Right ventricle myocardium superior (tissue), 1 donor: ENCODE data around the gene MSI1. TPM values are rescaled to one million over a fixed set of nuclear protein-coding genes. Genes with fewer than 3 reads are reported as not detected.

Source experiments
- ATAC-seq: fragments of 200-7000 bp; cut with Tn5 transposase; one replicate; pipeline ENCODE4 v1.9.1; 2020; ENCODE audit warnings: mild to moderate bottlenecking; ENCODE audit not compliant: poor library complexity
- DNase-seq: peaks from one replicate; pipeline ENCODE4 v3.0.0-alpha.2; 2020
- intact Hi-C: fragments of 100-400 bp; cut with DNase I; formaldehyde crosslinking; loops from one replicate; pipeline ENCODE4 v1.11.2; 2022
- total RNA-seq: library from RNA; stranded (reverse); fragmentation: NEBNext Ultra II Directional; extraction: Animal tissue kit (Norgen Biotek cat#: 25700); gene quantifications from one replicate; pipeline ENCODE4 v1.2.1, GENCODE V29; 2021
- donor health status: DM: no; HTN: yes; CAD: no; lungs with severe emphysema.

Gene MSI1
- total RNA-seq, 1 donor from 2014 or later: 5.4 TPM

GRCh38 chr12:120381752-120382419 is 12.9 kb upstream of the MSI1 start:
- intact Hi-C loops: no loop called here
- DNase-seq (no peak), ATAC-seq (peak; percentile 91)

- intact Hi-C loops: no loop called here
- DNase-seq (no peak), ATAC-seq (no peak)
Measured at GRCh38 chr12:120378036-120378435, 9.1 kb upstream of the MSI1 start.

DNA sequence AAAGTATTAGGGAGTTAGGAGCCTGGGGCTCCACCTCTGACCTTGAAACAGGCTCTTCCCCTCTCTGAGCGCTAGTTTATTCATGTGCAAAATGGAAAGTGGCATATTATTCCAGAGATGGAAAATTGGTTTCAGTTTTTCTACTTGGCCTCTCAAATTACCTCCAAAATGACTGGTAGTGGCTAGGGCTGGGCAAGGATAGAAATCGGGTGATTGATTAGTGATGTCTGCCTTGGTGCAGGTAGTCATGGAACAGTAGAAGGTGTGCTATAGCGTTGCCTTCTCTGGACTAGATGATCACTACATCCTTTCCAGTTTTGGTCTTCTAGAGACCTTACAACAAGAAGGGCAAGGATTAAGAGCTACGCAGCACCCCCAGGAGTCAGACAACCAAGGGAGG is 8.6 kb upstream of the MSI1 start:
- no peak for ATAC-seq
- DNase-seq: no peak
- intact Hi-C loops: no loop called here

DNA sequence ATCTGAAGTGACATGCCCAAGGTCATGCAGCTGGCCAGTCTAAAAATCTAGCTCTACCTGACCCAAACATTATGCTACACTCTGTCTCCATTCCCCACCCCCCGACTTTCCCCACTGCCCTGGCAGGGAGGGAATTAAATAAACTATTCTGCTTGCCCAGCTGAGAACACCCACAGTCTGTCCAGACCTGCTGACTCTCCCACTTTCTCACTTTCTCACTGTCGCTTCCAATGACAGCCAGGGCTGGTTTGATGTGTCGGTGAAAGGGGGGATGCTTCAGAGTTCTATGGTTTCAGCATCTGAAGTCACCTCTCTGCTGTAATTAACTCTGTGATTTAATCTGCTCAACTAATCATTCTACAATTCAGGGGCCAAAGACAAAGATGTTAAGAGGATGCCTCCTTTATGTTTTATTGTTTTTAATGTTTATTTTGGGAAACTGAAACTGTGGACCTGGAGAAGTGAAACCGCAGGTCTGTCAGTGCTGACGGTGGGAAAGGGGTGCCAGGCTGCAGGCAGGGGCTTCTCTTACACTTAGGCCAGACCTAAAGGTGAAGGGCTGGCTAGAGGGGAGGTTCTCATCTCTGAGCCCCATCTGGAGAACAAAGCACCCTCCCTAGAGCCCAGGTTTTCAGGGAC is 8.1 kb upstream of the MSI1 start:
- DNase-seq (no peak), ATAC-seq (no peak)
- intact Hi-C loops: no loop called here

DNA sequence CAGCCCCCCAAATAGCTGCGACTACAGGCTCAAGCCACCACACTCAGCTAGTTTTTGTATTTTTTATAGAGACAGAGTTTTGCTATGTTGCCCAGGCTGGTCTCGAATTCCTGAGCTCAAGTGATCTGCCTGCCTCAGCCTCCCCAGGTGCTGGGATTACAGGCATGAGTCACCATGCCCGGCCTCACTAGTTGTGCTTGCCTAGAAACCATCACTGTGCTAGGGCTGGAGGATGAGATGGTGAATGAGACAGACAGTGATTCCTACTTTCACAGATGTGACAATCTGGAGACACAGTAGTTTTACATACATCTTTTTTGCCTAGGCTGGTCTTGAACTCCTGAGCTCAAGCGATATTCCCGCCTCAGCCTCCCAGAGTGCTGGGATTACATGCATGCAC is 7.5 kb upstream of the MSI1 start:
- no peak for ATAC-seq

GRCh38 chr12:120376009-120376408 is 7.0 kb upstream of the MSI1 start:
- ATAC-seq (no peak), DNase-seq (no peak)
- intact Hi-C loops: no loop called here

More for the DNA sequence above, 7.5 kb upstream of the MSI1 start:
- no peak for DNase-seq
- intact Hi-C loops: no loop called here

DNA sequence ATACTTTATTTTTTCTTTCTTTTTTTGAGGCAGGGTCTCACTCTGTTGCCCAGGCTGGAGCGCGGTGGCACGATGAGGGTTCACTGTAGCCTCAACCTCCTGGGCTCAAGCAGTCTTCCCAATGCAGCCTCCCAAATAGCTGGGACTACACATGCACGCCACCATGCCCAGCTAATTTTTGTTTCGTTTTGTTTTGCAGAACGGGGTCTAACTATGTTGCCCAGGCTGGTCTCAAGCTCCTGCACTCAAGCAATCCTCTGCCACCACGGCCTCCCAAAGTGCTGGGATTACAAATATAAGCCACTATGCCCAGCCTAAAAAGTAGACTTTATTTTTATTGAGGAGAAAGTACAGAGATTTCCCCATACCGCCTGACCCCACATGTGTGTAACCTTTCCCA is 4.7 kb upstream of the MSI1 start:
- ATAC-seq (no peak), DNase-seq (no peak)
- intact Hi-C loops: no loop called here

DNA sequence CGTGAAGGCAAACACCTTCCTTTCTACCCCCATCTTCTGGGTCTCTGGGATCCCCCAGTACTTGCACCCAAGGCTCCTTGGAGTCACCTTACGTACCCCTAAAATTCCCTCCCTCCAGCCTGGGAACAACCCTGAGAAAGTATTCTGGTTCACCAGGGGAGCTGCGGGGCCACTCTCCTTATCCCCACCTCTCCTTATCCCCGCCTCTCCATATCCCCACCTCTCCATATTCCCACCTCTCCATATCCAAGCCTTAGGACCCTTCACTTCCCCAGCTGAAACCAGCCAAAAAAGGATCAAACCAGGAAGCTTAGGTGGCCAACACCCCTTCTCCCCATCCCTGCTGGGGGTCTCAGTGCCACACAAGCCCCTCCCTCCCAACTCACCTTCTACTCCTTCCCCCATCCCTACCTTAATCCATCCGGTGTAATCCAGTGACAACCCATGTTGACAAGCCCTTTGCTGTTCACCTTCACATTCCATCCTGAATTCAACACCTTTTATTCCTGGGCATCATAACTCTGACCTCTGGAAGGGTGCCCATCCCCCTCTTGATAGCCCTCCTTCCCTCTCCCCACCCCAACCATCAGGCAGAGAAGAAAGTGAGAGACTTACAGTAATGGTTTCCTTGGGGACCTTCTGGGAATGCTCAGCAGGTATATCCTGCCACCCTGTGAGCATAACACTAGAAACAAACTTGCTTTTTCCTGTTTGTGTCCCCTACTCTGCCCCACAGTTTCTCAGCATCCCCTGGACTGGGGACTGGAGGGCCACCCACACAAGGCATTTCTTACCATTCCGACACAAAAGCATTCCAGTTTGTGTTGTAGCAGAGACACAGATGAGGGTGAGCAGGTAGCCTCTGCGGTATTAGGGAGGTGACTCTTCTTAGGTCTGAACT is 1.6 kb upstream of the MSI1 start:
- DNase-seq (no peak), ATAC-seq (no peak)
- intact Hi-C loops: no loop called here

GRCh38 chr12:120369603-120370342 is 809 bp upstream of the MSI1 start:
- DNase-seq (peak; percentile 26), ATAC-seq (no peak)
- intact Hi-C loops: no loop called here

DNA sequence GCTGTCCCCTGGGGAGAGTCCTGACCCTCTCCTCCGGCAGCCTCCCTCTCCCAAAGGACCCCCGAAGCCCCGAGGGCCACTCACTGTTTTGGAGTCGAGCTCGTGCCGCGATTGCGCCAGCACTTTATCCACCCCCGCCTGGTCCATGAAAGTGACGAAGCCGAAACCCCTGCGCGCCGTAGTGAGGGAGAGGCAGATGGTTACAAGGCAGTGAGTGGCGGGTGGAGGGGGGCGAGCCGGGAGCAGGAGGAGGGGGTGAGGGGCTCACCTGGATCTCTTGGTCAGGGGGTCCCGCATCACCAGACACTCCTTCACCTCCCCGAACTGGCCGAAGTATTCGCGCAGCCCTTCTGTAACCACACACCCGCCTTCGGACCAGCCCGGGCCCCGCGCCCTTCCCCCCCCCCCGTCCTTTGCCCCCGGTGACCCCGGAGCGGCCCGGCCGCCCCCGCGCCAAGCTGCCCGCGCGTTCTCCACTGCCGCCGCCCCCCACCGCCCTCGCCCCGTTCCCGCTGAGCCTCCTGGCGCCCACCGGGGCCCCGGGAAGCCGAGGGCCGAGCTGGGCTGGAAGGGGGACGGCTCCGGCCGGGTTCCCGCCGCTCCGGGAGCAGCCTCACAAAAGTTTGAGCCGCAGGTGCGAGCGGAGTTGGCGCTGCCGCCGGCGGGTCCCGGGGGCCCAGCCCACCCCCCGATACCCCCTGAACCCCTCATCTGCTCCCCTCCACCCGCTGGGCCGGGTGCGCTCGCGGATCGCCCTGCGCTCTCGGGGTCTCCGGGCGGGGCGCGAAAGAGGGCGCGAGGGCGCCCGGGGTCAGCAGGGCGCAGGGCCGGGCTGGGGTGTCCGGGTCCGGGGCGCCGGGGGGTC is 808 bp downstream of the MSI1 start:
- intact Hi-C loops: no loop called here
- DNase-seq: peak; percentile 23
- ATAC-seq: no peak

DNA sequence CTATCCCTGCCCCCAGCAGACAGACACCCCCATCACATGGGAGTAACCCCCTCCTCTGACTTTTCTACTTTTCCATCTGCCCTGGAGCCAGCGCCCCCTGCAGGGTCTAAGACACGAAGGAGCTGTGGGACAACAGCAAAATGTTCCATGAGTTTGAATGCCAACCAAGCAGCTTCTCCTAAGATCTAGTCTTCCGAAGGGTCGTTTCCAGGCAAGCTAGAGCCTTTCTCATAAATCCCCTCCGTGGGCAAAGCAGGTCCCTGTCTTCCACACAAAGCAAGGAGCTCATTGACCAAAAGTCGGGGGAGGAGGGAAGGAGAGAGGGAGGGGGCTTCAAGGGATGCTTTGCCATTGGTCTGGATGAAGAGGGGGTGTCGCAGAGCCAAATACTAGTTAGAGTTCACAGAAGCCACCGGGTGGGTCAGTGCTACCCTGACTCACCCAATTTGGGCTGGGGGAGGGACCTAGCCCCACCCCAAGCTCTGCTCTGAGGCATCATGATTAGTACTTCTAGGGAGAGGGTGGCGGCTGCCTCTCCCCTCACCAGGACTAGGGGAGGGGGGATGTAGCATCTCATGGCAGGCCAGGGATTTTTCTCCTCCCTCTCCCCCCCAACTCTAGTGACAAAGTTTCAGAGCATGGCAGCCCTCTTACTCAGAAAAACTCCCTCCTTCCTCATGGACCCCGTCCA is 1.6 kb downstream of the MSI1 start:
- no peak for DNase-seq
- ATAC-seq: no peak
- intact Hi-C loops: no loop called here

DNA sequence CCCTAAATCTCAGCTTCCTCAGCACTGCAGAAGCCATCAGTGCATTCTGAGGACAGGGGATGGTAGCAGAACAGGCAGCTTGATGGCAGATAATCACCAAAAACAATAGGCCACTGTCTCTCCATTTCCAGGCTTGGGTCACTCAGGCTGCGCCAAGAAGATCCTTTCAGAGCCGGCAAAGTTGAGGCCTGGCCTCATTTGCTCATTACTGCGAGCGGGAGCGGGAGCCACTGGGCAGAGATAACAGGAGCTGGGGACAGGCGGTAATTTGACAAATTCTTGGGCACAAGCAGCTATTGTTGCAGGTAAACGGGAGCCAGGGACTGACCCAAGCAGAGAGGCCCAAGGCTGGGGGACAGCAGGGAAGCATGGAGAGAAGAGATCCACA is 2.1 kb downstream of the MSI1 start:
- ATAC-seq (no peak), DNase-seq (no peak)
- intact Hi-C loops: no loop called here

GRCh38 chr12:120366341-120366705 is 2.6 kb downstream of the MSI1 start:
- peak; percentile 13 for DNase-seq

DNA sequence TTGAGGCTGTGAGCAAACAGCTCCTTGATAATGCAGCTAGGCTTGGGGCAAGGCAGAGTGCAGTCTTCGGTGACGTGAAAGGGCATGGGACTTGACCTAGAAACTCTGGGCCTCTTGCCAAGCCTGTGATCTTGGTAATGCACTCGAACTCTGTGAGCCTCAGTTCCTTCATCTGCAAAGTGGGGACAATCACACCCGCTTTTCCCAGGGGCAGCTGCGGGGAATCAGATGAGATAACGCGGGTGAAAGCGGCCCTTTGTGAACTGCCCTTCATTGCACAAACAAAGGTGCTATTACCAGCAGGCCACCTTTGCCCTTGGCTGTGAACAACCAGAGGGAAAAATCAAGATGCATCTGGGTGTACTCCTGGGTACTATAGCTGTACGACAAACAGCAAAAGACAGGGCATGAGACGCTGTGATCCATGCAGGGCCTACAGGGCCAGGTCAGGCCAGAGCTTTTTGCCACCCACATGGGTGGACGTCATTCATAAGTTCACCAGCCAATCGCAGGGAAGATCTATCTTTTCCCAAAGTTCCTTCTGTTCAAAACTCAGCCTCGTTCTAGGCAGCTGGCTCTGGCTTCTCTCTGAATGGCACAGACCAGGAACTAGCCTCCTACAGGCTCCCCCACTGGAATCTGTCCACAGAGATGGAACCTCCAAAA is 3.2 kb downstream of the MSI1 start:
- intact Hi-C loops: no loop called here
- DNase-seq (no peak), ATAC-seq (no peak)

More at GRCh38 chr12:120366341-120366705, 2.6 kb downstream of the MSI1 start:
- intact Hi-C loops: no loop called here
- ATAC-seq: no peak

DNA sequence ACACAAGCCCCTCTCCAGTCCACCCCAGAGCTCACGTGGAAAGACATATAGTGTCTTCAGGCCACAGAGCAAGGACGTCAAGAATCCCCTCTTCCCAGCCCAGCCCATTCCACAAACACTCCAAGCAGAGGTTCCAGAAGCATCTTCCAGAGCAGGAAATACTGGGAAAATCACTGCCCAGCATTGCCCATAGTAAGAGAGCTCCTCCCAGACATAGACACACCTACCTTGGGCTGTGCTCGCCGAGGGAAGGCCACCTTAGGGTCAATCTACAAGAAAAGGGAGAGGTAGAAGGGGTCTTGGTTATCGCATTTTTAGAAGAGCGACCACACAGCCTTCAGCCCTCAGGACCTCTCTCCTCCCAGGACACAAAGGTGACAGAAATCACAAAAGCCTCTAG is 4.5 kb downstream of the MSI1 start:
- ATAC-seq: no peak

GRCh38 chr12:120363274-120363855 is 5.6 kb downstream of the MSI1 start:
- intact Hi-C loops: no loop called here
- DNase-seq (no peak), ATAC-seq (no peak)

More for the DNA sequence above, 4.5 kb downstream of the MSI1 start:
- intact Hi-C loops: no loop called here
- DNase-seq: peak; percentile 6
